A549 (cell line): ENCODE data around the gene IVD.
A peak's percentile ranks its signal among the peaks of the same experiment; 100 is the strongest.

Experiments used
- CHD2 ChIP-seq: fragments of 150-350 bp; IDR thresholded peaks from 2 replicates; pipeline ENCODE4 v1.6.1; 2014; ENCODE audit warnings: low read length; ENCODE audit not compliant: partially characterized antibody
- MAFK ChIP-seq: fragments of 450-650 bp; IDR thresholded peaks from 2 replicates; pipeline ENCODE4 v1.6.1; 2014; ENCODE audit not compliant: partially characterized antibody
- MYC ChIP-seq: IDR thresholded peaks from 2 replicates; pipeline ENCODE4 v1.6.1; 2012; ENCODE audit warnings: mild to moderate bottlenecking, inconsistent platforms, low read length, improper control_type of control experiment, borderline replicate concordance
- NR3C1 ChIP-seq: fragments of >200 bp; sonication (Bioruptor Twin); formaldehyde crosslinking; IDR thresholded peaks from 3 replicates; pipeline ENCODE4 v1.6.1; 2017
- PBX3 ChIP-seq: IDR thresholded peaks from 2 replicates; pipeline ENCODE4 v1.6.1; 2012
- POLR2A ChIP-seq: IDR thresholded peaks from 2 replicates; pipeline ENCODE4 v1.6.1; 2012; ENCODE audit warnings: mild to moderate bottlenecking, low read length
- POLR2AphosphoS2 ChIP-seq: conservative IDR thresholded peaks from 2 replicates; pipeline ENCODE4 v1.6.1; 2012; ENCODE audit warnings: low read length, improper control_type of control experiment, inconsistent platforms
- SMC3 ChIP-seq: fragments of >200 bp; sonication (Bioruptor Twin); formaldehyde crosslinking; IDR thresholded peaks from 3 replicates; pipeline ENCODE4 v1.6.1; 2018; ENCODE audit warnings: inconsistent platforms
- SREBF2 ChIP-seq: fragments of 450-650 bp; IDR thresholded peaks from 2 replicates; pipeline ENCODE4 v1.6.1; 2014; ENCODE audit warnings: mild to moderate bottlenecking, moderate library complexity
- TF ChIP-seq, protein P1 (sequence below): fragments of >200 bp; sonication (Bioruptor Twin); formaldehyde crosslinking; IDR thresholded peaks from 3 replicates; pipeline ENCODE4 v1.5.1; 2016
- TF ChIP-seq, protein P2 (sequence below): IDR thresholded peaks from 2 replicates; pipeline ENCODE4 v1.6.1; 2012

- TF ChIP-seq, protein P1, sequence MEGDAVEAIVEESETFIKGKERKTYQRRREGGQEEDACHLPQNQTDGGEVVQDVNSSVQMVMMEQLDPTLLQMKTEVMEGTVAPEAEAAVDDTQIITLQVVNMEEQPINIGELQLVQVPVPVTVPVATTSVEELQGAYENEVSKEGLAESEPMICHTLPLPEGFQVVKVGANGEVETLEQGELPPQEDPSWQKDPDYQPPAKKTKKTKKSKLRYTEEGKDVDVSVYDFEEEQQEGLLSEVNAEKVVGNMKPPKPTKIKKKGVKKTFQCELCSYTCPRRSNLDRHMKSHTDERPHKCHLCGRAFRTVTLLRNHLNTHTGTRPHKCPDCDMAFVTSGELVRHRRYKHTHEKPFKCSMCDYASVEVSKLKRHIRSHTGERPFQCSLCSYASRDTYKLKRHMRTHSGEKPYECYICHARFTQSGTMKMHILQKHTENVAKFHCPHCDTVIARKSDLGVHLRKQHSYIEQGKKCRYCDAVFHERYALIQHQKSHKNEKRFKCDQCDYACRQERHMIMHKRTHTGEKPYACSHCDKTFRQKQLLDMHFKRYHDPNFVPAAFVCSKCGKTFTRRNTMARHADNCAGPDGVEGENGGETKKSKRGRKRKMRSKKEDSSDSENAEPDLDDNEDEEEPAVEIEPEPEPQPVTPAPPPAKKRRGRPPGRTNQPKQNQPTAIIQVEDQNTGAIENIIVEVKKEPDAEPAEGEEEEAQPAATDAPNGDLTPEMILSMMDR = no peak
- TF ChIP-seq CHD2 (no peak), PBX3 (no peak), POLR2A (no peak), SMC3 (no peak), SREBF2 (no peak), NR3C1 (no peak), MAFK (no peak), MYC (no peak), POLR2AphosphoS2 (no peak)
- TF ChIP-seq, protein P2, sequence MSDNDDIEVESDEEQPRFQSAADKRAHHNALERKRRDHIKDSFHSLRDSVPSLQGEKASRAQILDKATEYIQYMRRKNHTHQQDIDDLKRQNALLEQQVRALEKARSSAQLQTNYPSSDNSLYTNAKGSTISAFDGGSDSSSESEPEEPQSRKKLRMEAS = peak; percentile 63; the same call in 1 of the 2 replicates
Measured at GRCh38 chr15:40440743-40441564, 35.4 kb downstream of the IVD start, which contains the start of gene BAHD1.
